Epithelial cell of proximal tubule (primary cell): ENCODE results near the gene CLIC4. TPM values are rescaled to one million over a fixed set of nuclear protein-coding genes. Genes with fewer than 3 reads are reported as not detected.

Experiments used
- DNase-seq: peaks from one replicate; pipeline ENCODE4 v3.0.0-alpha.2; 2011; ENCODE audit warnings: low read depth
- H3K4me3 ChIP-seq: 2 replicates; pipeline ENCODE4 v1.5.1; 2011; ENCODE audit warnings: low read depth, mild to moderate bottlenecking, low read length
- total RNA-seq: library from RNA; depleted of rRNA; stranded (reverse); fragments of >200 nt; gene quantifications from 2 replicates; pipeline ENCODE4 v1.2.3, GENCODE V29; 2015
- TF ChIP-seq, protein P1 (sequence below): conservative IDR thresholded peaks from 2 replicates; pipeline ENCODE4 v1.5.1; 2012; ENCODE audit warnings: low read depth, mild to moderate bottlenecking, low read length

CLIC4 gene
- total RNA-seq, 1 donor from 2014 or later: 143 TPM

GRCh38 chr1:24872061-24872850 is 127.0 kb downstream of the CLIC4 start:
- no peak for DNase-seq
- H3K4me3 ChIP-seq: no peak overlapping the region
- TF ChIP-seq, protein P1, sequence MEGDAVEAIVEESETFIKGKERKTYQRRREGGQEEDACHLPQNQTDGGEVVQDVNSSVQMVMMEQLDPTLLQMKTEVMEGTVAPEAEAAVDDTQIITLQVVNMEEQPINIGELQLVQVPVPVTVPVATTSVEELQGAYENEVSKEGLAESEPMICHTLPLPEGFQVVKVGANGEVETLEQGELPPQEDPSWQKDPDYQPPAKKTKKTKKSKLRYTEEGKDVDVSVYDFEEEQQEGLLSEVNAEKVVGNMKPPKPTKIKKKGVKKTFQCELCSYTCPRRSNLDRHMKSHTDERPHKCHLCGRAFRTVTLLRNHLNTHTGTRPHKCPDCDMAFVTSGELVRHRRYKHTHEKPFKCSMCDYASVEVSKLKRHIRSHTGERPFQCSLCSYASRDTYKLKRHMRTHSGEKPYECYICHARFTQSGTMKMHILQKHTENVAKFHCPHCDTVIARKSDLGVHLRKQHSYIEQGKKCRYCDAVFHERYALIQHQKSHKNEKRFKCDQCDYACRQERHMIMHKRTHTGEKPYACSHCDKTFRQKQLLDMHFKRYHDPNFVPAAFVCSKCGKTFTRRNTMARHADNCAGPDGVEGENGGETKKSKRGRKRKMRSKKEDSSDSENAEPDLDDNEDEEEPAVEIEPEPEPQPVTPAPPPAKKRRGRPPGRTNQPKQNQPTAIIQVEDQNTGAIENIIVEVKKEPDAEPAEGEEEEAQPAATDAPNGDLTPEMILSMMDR: no peak

DNA sequence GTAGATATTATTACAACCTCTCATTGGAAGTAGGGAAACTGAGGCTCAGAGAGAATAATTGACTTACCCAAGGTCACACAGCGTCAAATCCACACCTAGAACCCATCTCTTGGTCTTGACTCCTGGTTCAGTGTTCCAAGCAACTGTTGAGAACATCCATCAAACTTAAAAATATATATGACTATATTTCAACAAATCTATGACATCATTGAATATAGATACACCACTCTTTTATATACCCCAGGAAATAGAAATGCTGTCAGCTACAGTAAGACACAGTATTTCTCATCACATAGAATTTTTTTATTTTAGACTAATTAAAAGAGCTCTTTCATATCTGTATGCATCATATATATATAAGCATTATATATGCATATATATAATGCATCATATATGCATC is 127.9 kb downstream of the CLIC4 start:
- TF ChIP-seq, protein P1: no peak
- no peak overlapping the region for H3K4me3 ChIP-seq
- DNase-seq: no peak

GRCh38 chr1:24874056-24874455 is 128.8 kb downstream of the CLIC4 start:
- H3K4me3 ChIP-seq: no peak overlapping the region
- DNase-seq: no peak
- TF ChIP-seq, protein P1: no peak

- TF ChIP-seq, protein P1: no peak
- DNase-seq: no peak
- no peak overlapping the region for H3K4me3 ChIP-seq
These were observed 129.5 kb downstream of the CLIC4 start for GRCh38 chr1:24874611-24875234.

DNA sequence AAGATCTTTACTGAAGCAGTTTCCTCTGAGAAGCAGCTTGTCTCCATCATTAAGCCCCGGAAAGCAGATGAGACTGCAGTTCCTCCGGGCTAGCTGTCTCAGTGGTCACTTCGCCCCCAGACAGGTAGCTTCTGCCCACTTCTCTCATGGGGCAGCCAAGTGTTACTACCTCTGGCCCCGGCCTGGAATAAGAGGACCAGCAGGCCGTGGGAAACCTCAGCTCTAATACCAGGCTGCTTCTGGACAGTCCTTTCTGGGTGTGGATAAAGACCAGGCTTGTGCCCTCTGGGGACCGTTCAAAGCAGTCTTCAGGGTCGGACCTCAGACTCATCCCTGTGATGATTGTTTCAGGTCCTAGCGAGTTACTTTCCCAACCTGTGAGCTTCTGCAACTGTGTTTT is 130.0 kb downstream of the CLIC4 start:
- no peak for DNase-seq
- no peak overlapping the region for H3K4me3 ChIP-seq
- TF ChIP-seq, protein P1: no peak

DNA sequence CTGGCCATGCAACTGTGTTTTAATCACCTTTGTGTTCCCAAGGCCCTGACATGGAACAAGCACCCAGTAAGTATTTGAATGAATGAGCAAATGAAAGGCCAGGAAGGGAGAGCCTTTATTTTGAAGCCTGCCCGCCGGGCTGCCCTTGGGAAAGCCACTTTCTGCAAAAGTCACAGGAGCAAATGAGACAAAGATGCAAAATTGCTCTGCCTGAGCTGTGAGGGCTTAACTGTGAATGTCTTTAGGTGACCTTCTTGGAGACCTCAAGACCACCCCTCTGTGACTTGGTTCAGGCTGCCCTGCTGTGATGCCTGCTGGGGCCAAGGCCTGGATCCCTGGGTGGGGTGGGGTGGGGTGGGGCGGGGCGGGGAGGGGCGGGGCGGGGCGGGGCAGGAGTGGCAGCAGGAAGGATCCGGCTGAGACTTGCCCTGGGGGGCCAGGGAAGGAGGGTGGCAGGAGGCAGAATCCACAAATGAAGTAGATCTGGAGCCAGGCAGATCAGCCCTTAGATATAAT is 130.8 kb downstream of the CLIC4 start:
- H3K4me3 ChIP-seq: no peak overlapping the region
- DNase-seq: no peak
- TF ChIP-seq, protein P1: no peak

DNA sequence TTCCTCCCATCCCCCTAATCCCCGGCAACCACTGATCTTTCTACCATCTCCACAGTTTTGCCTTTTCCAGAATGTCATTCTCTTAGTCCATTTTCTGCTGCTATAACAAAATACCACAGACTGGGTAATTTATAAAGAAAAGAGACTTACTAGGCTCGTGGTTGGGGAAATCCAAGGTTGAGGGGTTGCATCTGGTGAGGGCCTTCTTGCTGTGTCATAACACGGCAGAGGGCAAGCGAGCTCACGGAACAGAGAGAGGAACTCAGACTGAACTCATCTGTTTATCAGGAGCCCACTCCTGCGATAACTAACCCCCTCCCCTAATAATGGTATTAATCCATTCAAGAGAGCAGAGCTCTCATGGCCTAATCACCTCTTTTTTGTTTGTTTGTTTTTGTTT is 132.8 kb downstream of the CLIC4 start:
- TF ChIP-seq, protein P1: no peak
- H3K4me3 ChIP-seq: no peak overlapping the region
- no peak for DNase-seq
